ENCODE measurements around the gene TIMP1.
"Not testable (repeated sequence)": the region's sequence is repeated elsewhere in the genome, so short reads cannot be mapped to it uniquely, and the experiment has no call there.

Gene TIMP1

DNA sequence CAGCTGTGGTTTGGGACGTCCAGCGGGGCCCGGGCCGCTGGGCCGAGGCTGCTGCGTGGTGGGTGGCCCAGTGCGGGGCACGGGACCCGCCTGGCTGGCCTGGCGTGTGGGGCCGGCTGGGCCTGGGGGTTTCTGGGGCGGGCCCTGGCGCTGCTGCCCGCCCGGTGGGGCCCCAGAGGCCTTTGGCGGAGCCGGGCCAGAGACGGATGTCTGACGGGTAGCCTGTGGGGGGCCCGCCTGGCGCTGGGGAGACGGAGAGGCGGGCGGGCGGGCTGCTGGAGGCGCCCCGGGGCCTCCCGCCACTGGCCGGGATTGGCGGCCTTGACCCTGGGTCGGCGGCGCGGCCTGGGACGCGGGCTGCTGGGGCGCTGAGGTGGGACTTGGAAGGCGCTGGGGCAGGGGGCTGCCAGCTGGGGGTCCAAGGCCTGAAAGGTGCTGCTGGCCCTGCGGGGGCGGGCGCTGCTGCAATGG is 8.1 kb upstream of the TIMP1 start:
- no peak for DNase-seq

DNA sequence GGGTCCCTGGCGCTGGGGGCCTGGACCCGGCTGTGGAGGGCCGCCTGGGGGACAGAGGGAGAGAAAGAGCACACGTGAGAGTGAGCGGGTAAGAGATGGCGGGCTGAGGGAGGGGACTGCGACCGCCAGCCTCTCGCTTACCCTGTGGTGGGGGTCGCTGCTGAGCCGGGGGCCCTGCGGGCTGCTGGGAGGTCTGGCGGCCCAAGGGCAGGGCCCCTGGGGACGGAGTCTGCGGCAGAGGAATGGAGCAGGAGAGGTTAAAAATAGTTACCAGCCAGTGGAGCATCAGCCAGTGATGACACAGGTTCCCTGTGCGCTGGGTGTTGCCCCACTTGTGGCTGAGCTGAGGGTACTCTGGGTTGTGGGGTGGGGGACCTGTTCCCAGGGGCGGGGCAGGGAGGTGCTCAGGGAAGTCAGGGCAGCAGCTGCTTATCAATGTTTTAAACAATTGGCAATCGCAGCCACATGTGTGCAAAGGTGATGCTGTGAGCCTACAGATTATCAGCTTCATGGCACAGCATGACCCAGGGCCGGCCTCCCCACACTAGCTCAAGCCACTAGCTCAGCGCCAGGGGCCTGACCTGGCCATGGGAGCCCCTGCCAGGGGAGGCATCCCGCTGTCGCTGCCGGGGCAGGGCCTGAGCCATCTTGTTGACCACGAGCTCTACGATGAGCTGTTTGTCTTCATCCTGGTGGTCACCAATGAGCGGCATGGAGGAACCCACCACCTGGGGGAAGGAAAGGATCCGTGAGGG is 7.5 kb upstream of the TIMP1 start:
- no peak for DNase-seq

DNA sequence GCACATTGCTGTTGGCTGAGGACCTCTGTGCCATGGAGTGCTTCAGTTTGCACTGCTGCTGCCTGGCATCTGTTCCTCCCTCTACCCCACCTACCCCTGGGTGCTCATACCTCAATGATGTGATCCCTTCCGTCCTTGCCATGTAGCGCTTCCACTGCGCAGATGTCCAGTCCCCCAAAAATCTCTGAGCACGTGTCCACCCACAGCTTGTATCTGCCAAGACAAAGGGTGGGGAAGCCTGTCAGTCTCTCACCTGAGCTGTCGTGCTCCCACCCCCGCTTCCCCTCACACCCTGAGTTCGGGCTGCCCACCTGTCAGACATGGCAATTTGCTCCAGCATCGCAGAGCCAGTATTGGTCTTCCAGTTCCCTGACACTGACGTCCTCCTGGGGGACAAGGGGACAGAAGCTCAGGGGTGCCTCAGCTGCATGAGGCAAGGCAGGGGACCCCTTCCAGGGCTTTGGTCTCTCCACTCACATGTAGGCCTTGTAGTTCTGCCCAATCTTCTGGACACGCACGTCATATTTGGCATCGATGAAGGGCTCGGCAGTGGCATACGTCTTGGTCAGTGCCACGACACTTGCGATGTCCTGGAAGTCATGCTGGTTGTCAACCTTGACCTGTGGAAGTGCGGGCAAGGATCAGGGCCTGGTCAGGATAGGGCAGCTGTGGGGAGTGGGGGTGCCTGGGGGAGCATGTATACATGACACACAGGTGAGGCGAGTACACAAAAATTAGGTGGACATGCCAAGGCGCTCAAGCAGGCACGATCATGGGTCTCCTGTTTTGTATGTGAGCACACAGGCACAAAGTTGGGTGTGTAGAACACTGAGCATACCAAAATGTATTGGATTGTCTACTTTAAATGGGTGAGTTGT is 6.0 kb upstream of the TIMP1 start:
- DNase-seq, result no peak

DNA sequence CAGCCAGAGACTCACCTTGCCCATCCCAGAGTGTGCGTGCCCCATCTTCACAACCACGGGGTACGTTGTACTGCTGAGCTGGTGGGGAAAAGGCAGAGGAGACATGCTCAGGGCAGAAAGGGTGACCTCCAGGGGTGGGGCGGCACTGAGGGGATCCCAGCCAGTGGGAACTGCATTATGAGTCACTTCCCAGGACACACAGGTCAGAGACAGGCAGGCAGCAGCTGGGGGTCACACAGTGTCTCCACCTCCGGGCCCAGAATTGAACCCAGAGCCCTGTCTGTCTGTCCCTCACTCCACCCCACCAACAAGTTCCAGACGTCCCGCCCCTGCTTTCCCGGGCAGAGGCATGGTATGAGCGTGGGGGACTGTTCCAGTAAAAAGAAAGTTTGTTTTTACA is 4.8 kb upstream of the TIMP1 start:
- no peak for DNase-seq

DNA sequence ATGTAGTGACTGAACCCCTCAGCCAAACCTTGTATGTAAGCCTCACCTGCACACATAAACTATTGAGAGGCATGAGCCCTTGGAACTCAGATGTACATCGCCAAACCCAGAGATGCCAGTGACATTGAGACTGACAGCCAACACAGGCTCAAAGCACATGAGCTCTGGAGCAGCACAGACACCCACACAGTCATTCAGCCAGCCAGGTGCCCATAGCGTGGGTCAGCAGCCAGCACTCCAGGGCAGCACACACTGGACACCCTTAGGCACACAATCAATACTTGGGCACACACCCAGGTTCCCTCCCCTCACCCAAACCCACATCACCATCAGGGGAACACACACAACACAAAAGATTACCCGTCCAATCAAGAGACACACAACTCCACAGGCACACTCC is 4.3 kb upstream of the TIMP1 start:
- no peak for DNase-seq

DNA sequence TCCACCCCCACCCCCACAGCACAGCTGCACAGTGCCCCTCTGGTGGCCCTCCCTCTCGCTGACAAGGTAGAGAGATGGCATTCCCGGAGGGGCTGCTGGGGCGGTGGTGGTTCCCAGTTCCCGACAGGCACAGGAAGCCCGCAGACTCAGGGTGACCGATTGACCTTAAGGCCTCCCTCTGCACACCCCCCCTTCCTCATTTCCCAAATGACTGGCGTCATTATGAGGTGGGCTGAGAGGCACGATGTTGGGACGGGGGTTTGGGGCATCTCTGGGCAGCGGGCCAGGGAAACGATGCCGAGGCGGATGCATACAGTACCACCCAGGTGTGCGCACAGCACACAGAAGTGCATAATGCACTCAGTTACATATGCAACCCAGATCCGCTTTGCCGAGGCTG is 3.5 kb upstream of the TIMP1 start:
- no peak for DNase-seq

DNA sequence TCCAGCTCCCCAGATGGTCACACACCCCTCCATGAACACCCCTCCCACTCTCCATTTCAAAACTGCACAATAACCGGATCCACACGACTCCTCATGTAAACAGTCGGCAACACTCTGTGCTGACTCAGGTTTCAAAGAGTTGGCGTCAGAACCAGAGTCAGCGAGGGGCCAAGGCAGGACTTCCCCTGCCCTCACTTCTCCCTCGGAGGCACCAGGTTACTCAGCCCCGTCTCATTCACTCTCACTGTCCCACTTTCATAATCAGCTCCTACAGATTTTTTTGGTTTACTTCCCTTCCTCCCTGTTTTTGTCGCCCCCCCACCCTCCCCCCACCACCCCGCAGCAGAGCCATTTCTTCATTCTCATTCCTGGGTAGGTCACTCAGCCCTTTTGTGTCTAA is 2.7 kb upstream of the TIMP1 start:
- DNase-seq, result no peak

DNA sequence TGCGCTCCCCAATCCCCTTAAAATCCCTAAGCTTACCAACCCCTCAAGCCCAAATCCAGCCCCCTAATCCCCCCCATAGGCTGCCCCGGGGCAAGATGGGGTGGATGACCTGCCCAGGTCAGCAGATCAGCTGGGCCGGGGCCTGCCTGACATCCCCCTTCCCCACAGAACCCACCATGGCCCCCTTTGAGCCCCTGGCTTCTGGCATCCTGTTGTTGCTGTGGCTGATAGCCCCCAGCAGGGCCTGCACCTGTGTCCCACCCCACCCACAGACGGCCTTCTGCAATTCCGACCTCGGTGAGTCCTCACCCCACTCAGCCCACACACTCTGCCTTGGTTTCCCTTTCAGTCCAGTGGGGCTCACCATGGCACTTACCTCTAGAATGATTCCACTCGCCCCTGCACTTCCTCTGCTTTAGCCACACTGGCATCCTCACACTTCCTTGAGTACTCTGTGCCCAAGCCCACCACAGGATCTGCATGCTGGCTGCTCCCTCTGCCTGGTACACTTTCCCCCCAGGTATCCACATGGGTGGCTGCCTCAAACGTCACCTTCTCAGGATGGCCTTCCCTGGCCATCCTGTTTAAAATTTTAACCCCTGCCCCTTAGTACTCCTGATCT is 1.1 kb downstream of the TIMP1 start:
- DNase-seq, result no peak

DNA sequence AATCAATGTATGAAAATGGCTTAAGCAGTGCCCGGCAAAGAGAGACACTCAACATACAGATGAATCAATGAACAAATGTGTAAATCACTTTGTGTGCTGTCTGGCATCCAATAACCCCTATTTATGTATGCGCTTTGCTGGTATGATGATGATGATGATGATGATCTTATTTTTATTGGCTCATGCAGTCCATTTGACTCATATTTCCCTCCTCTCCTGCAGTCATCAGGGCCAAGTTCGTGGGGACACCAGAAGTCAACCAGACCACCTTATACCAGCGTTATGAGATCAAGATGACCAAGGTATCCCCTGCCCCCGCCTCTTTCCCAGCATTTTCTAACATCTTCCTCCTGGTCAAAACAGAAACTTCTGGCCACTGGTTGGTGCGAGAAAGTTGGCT is 2.5 kb downstream of the TIMP1 start:
- DNase-seq, result no peak

DNA sequence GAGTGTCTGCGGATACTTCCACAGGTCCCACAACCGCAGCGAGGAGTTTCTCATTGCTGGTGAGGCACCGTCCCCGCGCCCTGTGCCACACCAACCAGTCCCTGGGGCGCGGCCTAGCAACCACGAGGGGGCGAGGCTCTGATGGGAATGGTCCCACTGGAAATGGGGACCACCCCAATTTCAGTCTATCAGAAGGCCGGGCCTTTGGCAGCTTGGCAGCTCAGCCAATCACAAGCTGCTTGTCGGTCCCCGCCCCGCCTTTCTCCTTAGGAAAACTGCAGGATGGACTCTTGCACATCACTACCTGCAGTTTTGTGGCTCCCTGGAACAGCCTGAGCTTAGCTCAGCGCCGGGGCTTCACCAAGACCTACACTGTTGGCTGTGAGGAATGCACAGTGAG is 3.0 kb downstream of the TIMP1 start:
- DNase-seq, result no peak

DNA sequence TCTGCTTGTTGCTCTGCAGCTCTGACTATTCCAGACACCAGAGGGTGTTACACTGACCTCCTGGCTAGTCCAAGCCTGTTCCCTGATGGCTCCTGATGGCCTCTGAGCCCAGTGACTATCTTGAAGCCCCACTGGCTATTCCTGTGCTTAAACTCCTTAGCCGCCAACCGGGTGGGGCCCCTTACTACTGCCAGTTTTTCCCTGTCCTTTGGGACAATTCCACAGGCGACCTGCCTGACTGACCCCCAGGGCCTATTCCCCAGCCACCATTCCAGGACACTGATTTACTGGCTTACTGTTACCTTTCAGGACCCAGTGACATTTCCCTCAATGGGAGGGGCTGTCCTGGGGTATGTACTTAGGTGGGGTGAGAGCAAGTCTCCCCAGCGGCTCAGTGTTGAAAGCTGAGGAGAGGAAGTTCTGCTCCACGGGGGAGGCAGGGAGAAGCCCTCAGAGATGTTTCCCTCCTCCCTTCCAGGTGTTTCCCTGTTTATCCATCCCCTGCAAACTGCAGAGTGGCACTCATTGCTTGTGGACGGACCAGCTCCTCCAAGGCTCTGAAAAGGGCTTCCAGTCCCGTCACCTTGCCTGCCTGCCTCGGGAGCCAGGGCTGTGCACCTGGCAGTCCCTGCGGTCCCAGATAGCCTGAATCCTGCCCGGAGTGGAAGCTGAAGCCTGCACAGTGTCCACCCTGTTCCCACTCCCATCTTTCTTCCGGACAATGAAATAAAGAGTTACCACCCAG is 4.0 kb downstream of the TIMP1 start:
- DNase-seq, result no peak

DNA sequence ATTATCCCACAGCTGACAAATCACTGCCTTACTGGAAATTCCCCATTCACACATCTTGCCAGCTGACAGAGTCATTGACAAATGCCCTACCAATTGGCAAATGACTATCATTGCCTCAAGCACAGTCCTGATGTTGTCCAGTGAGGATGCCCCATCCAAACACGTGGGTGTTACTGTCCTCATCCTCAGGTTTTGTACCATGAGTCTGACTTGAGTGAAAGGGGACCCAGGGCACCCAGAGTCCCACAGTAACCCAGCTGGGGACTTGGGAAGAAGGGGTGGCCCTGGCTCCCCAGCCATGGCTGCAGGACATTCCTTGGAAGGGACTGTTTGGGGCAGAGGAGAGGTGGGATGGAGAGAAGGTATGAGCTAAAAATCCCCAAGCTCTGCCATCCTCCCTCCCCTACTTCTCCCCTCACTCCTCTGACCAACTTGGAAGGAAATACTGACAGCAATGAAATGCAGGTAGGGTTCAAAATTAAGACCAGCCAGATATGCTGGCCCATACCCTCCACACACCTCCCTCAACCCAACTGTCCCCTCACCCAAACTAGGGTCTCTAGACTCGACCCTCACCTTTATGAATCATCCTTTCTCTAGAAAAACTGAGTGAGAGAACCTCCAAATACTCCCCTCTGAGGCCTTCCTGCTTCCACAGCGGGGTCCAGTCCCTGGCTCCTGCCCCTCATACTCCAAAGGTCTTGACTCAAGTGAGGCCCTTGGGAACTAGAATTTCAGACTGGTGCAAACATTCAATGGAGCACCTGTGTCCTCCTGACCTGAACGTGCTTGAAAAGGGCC is 5.1 kb downstream of the TIMP1 start:
- no peak for DNase-seq

DNA sequence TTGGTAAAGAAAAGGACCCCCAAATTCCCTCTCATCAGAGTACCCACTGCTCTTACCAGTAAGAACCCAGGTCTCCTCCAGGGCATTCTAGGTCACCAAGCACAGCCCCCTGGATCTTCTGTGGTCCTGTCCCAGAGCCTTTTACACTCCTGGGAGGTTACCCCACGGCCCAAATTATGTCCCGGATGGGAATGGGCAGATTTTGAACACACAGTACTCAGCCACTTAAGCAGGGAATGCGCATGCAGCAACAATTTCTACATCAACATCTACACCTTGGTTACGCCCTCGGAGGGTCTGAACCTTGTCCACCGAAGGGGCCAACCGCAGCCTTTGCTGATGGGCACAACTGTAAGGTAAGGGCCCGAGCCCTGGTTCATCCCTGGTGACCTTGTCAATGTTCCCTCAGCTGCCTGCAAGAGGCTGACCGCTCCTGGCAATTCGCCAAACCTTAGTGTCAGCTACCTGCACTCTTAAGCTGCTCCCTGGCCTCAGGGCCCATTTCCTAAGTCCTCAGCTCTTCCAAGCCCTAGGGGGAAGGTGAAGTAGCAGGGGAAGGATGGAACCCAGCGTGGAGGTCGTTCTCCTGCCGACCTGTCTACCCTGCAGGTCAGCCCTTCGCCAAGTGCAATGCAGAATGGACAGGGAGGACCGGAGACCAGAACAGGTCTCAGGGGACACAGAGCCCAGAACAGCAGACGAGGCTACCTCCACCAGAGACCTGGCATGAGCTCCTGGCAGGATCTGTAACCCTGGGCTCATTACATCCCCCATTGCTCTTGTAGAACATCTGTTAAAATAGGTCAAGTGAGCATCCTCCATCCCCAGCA is 5.9 kb downstream of the TIMP1 start:
- DNase-seq, result no peak

DNA sequence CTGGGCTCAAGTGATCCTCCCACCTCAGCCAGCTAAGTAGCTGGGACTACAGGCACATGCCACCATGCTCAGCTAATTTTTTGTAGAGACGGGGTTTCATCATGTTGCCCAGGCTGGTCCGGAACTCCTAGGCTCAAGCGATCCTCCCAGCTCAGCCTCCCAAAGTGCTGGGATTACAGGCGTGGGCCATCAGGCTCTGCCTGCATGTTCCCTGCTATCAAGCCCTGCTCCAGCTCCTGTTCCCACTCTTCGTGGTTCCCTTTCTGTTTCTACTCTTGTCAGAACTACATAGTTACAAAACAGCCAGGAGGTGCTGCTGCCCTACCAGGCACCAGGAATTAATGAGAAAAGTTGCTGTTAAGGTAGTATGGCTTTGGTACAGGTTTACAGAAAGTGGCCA is 8.7 kb downstream of the TIMP1 start:
- DNase-seq, result no peak

DNA sequence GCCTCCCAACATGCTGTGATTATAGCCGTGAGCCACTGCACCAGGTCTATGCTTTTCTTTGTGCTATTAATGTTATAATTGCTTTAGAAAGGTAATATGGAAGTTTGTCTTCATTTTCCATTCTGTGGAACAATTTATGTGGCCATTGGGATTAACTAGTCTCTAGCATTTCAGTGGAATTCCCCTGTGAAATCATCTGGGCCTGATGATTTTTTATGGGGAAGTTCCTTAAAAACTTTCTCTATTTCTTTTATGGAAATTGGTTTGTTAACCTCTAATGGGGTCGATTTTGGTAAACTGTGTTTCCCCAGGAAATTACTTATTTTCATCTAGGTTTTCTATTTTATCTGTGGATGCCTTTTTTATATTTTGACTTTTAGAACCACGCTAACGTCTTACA is 11.3 kb downstream of the TIMP1 start:
- no peak for DNase-seq

DNA sequence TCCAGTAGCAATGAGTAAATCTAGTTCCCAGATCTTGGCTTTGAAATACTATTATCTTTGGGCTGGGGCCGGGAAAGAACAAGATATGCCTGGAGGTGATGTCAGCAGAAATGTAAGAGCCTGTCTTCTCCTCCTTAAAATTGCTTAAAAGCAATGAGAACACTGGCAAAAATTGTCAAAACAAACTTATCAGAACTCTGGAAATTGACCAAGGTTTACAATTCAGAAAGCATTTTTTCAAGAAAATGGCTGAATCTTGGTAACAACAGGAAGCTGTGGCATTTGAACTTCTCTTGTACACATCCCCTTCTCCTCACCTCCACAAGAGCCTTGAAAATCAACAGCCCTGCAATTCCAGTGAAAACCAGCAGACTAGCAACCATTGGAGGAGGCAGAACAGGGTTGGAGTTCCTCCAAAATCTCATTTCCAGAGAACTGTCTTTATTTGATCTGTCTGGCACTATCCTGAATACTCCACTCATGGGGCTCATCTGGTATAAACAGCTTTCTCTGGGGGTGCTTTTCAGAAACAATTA is 13.5 kb downstream of the TIMP1 start:
- no peak for DNase-seq

DNA sequence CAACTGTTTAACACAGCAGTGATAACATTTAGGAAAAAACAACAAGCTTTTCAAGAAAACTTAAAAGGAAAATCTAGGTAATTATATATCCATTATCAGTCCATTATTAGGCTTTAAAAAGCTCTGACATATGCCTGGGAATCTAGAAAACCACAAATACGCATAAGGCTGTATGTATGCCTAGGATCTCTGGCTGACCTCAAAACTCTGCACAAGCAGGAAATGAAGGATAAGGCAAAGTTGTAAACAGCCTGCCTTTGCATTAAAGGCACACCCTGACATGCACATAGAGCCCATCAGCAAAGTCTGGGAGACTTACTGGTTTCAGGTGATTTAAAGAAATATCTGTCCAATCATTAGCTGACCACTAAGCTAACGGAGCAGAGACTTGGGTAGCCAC is 14.0 kb downstream of the TIMP1 start:
- no peak for DNase-seq

DNA sequence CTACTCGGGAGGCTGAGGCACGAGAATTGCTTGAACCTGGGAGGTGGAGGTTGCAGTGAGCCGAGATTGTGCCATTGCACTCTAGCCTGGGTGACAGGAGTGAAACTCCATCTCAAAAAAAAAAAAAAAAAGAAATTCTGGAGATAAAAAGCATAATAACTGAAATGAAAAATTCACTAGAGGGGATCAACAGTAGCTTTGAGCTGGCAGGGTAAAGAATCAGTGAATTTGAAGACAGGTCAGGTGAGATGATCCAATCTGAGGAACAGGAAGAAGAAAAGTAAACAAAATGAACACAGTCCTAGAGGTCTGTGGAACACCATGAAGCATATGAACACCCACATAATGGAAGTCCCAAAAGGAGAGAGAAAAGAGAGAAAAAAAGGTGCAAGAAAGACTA is 15.0 kb downstream of the TIMP1 start:
- no peak for DNase-seq

DNA sequence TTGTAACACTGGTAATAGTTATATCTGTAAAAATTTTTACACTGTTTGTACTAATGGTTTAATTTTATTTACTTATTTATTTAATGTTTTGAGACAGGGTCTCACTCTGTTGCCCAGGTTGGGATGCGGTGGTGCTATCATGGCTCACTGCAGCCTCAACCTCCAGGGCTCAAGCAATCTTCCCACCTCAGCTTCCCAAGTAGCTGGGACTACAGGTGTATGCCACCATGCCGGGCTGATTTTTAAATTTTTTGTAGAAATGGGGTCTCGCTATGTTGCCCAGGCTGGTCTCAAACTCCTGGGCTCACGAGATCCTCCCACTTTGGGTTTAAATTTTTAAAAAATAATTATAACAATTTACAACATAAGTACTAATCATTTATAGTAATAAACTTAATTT is 20.9 kb downstream of the TIMP1 start:
- not testable (repeated sequence) for DNase-seq

DNA sequence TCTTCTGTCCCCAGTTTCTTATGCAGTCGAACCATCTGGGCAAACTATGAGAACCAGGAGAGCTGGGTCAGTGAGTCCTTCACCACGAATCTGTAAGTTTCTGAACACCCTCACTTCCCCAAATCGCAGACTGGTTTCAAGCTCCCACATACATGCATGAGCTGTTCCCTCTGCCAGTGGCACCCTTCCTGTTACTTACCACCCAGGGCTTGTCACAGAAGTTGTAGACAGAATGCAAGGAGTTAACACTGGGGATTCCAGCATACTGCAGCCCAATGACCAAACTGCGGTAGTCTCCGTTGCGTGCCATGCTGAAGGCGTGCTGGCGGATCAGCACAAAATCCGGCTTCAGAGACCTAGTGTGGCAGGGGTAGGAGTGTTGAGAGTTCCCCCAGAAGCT is 22.8 kb downstream of the TIMP1 start:
- DNase-seq, result no peak

DNA sequence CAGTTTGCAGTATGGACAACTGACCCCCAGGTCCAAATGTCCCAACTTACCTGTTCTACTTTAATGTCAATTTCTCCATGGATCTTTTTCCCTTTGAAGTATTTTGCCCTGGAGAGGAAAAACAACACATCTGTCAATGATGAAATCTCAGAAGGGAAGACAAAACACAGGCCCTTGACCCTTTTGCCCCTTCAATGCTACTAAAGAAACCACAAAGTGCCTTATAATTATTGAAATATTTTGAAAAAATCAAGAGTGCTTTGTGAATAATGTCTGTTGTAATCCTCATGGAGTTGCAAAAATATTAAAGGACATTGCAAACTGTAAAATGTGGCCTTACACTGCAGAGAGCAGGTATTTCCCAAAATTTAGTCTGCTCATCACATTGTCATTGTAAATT is 24.9 kb downstream of the TIMP1 start:
- DNase-seq, result no peak
